GM12874 (cell line): ENCODE data around the gene AACS.

Source experiments
- TF ChIP-seq, protein P1 (sequence below): IDR thresholded peaks from 2 replicates; pipeline ENCODE4 v1.5.1; 2011; ENCODE audit warnings: low read depth, mild to moderate bottlenecking, control low read depth, low read length, moderate library complexity; ENCODE audit not compliant: insufficient read depth

Gene AACS

DNA sequence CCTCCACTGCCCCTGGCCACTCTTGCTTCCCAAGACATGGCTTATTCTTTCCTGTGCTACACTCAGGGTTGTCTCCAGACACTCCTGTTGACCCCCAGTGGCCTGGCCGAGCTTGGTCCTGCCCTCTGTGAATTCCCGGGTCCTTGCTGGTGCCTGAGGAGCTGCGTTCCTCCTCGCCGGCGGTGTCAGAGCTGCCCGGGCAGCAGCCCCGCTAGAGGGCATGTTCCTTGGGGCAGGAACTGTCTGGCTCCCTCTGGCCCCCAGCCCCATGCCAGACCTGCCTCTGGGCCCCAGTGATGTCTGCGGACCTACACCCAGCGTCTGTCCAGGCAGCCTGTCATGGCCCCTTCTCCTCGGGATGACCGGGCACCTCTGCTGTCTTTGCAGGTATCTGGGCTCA lies 68.4 kb downstream of the AACS start:
- TF ChIP-seq, protein P1, sequence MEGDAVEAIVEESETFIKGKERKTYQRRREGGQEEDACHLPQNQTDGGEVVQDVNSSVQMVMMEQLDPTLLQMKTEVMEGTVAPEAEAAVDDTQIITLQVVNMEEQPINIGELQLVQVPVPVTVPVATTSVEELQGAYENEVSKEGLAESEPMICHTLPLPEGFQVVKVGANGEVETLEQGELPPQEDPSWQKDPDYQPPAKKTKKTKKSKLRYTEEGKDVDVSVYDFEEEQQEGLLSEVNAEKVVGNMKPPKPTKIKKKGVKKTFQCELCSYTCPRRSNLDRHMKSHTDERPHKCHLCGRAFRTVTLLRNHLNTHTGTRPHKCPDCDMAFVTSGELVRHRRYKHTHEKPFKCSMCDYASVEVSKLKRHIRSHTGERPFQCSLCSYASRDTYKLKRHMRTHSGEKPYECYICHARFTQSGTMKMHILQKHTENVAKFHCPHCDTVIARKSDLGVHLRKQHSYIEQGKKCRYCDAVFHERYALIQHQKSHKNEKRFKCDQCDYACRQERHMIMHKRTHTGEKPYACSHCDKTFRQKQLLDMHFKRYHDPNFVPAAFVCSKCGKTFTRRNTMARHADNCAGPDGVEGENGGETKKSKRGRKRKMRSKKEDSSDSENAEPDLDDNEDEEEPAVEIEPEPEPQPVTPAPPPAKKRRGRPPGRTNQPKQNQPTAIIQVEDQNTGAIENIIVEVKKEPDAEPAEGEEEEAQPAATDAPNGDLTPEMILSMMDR: no peak

DNA sequence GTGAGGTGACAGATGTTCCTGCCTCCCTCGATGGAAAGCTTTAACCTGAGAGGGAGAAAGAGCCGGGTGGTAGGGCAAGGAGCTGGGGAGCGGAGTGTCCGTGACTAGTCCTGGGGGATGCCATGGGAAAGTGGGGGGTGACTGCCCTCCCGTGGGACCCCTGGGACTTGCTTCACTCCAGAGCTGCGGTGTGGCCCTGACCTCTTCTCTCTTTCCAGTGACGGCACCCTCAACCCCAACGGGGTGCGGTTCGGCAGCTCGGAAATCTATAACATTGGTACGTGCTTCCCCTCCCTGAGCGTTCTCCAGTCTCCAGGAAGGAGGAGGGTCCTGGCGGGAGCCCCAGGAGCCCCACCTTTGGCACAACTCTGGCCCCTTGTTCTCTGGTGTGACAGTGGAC lies 69.3 kb downstream of the AACS start:
- TF ChIP-seq, protein P1: no peak

DNA sequence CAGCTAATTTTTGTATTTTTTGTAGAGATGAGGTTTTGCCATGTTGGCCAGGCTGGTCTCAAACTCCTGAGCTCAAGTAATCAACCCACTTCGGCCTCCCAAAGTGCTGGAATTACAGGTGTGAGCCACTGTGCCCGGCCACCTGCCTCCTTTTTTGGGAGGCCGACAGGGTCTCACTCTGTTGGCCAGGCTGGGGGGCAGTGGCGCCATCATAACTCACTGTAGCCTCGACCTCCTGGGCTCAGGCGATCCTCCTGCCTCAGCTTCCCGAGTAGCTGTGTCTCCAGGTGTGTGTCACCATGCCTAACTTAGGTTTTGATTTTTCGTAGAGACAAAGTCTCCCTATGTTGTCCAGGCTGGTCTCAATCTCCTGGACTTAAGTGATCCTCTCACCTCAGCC lies 70.7 kb downstream of the AACS start:
- TF ChIP-seq, protein P1: no peak

DNA sequence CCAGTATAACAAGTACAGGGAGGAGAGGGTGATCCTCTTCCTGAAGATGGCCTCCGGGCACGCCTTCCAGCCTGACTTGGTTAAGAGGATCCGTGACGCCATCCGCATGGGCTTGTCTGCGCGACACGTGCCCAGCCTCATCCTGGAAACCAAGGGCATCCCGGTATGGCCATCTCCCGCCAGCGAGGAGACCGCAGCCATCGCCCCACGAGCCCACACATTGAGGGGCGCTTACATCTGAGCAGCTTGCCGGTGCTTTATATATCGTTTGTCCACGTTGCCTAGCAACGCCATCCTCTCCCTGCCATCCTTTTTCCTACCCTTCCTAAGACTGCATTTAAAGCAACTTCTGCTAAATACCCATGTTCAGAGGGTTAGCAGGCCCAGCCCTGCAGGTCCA lies 71.5 kb downstream of the AACS start:
- TF ChIP-seq, protein P1: no peak

DNA sequence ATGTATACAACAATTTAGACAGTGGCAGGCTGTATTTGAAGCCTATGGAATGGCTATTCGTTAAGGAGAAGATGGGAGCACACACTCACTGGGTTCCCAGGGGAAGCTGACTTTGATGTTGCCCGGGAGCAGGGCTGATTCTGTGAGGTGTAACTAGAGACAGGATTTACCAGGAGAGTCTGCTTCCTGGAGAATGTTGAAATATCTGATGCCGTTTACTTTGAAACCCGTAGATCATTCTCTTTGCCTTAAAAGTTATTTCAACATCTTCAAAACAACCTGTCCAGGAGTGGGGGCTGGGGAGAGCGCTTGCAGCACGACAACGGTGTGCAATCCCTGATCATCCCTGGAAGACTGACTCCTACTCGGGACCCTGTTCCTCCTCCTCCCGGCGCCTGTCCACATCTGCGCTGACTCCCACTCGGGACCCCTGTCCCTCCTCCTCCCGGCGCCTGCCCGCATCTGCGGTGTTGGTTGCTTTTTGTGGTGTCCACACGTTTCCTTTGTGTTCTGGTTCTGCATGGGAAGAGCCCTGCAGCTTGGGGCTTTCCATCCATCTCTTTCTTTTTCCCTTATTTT lies 72.6 kb downstream of the AACS start:
- TF ChIP-seq, protein P1: no peak

DNA sequence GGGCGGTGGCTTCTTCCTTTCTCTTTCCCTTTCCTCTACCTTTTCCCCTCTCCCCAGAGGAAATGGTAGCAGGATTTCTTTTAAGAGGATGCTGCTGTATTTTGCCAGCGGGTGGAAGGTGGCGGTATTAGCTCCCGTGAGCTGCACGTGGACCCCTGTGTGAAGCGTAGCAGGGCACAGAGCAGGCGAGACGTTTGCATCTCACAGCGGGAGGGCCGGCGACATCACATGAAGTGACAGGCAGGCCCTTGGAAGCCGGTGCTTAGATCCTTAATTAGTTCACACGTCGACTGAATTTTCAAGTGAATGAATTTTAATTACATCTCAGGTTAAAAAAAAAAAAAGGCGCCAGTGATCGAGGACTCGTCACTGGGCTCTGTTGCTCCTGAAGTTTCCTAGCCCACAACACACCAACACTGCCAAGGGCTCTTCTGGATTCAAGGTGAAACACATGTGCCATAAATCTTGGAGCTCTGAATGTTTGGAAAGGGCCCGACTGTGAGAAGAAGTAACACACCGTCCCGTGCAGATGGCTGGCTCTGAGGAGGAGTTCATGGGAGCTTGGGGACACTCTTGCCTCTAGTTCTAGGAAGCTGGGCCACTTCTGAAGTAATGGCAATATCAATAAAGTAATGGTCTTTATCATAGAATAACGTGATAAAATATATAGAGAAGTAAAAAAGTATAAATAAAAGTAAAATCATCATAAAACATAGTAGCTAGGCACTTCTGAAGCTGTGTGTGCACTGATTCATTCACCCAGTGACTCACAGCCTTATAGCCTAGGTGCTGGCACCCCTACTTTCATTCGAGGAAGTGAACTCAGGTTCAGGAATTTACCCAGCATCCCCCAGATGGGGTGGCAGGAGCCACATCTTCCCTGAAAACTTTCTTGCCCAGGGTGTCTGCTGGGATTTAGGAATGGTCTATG lies 75.3 kb downstream of the AACS start:
- TF ChIP-seq, protein P1: no peak

DNA sequence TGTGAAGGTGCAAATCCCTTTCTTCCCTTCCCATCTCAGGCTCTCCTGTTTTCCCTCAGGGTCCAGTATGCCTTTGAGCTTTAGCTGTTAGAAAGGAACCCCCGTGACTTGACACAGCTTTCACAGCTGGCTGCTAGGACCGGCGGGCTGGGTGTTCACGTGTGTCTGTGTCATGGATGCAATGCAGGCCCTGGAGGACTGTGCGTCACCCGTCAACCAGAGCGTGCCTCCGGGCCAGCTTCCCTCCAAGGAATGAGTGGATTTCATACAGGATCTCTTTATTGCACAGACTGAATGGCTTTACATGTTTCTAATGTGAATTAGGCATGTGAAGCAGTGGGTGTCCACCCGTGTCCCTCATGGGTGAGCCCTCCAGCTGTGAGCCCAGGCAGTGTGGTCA lies 77.4 kb downstream of the AACS start:
- TF ChIP-seq, protein P1: no peak
